Measurements from ENCODE around the gene ZCCHC24.

Gene ZCCHC24

GRCh38 chr10:79380125-79380945 lies 65.1 kb downstream of the ZCCHC24 start:
- DNase-seq, result no peak

GRCh38 chr10:79379512-79380124 lies 65.8 kb downstream of the ZCCHC24 start:
- DNase-seq, result no peak

DNA sequence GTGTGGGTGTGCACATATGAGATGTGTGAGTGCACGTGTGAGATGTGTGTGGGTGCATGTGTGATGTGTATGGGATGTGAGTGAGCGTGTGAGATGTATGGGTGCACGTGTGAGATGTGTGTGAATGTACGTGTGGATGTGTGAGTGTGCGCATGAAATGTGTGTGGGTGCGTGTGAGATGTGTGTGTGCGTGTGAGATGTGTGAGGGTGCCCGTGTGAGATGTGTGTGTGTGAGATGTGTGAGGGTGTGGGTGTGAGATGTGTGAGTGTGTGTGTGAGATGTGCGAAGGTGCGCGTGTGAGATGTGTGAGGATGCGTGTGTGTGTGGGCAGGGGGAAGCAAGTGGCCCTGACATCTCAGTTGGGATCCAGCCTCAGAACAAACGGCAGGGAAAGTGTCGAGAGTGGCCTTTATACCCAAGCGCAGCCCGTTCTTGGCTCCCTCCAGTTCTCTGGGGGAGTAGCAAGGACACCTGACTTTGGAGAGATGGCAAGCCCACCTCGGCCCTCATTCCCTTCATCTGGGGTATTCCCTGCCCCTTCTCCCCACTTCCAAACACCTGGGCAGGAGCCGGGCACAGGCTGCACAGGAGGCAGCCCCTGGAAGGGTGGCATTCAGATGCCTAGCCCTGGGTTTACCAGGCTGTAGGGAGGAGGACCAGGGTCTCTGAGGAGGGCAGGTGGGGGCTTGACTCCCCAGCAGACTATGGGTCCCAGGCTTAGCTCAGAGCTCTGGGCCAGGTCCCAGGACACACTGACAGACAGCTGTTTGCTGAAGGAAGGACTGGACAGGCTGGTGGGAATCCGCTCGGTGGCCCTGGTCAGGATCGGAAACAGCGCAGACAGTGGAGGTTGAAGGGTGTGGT lies 66.5 kb downstream of the ZCCHC24 start:
- no peak for DNase-seq

GRCh38 chr10:79378383-79378646 lies 67.1 kb downstream of the ZCCHC24 start:
- DNase-seq, result no peak

GRCh38 chr10:79377557-79378382 lies 67.7 kb downstream of the ZCCHC24 start:
- DNase-seq, result no peak

GRCh38 chr10:79376751-79377556 lies 68.5 kb downstream of the ZCCHC24 start:
- no peak for DNase-seq

DNA sequence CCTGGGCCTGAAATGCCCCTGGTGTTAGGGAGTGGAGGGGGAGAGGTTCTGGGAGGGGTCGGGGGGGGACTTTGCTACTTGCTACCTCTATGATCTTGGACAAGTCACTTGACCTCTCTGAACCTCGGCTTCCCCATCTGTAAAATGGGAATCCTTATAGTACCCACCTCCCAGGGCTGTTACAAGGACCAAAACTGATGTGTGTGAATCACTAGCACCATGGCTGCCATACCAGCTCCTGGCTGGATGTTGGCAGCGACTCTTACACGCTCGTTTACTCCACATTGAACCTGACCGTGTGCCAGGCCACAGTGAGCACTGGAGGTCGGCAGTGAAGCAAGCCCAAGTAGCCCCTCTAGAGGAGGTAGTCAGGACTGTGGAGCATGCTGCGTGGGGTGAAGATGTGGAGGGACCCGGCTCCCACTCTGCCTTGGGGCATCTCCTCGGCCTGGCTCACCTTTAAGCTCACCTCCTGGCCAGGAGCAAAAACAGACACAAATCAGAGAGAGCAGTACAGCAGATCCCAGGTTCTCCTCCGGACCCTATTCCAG lies 69.3 kb downstream of the ZCCHC24 start:
- no peak for DNase-seq

GRCh38 chr10:79375321-79376077 lies 69.9 kb downstream of the ZCCHC24 start:
- DNase-seq, result no peak

DNA sequence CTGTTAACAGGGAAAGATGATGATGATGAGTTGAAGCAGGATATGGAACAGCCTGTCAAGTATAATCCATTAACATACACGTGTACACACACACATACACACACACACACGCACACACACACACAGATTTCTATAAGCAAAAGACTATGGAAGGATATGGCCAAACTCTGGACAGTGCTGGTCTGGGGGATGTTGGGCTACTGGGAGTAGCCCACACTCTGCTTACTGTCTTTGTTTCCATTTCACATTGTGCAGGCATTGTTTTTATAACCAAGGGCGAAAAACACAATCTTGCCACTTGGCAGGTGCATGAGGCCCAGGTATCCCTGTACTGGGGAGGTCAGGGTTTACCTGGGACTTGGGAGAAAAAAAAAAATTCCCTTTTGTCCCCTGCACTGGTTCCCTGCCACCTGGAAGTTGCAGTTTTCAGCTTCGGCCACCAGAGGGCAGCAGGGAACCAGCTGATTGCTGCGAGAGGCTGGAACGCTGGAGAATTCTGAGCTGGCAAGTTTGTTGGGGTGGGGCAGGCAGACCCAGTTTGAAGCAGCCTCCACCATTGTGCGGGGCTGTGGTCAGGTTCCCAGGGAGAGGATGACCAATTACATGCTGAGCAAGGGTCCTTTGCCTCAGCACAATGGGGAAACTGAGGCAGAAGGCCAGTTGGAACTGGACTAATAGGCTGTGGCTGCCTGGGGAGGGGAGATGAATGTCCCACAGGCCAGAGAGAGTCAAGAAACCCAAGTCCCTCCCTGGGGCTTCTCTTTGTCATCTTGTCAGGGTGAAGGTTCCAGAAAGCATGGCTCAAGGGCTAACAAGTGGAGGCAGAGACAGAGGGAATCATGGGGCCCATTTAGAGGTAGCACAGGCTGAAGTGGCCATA lies 70.9 kb downstream of the ZCCHC24 start:
- peak; percentile 4 for DNase-seq

- no peak for DNase-seq
Observed at GRCh38 chr10:79372871-79373270, 72.6 kb downstream of the ZCCHC24 start.

- no peak for DNase-seq
Observed at GRCh38 chr10:79367426-79368189, 77.8 kb downstream of the ZCCHC24 start.

DNA sequence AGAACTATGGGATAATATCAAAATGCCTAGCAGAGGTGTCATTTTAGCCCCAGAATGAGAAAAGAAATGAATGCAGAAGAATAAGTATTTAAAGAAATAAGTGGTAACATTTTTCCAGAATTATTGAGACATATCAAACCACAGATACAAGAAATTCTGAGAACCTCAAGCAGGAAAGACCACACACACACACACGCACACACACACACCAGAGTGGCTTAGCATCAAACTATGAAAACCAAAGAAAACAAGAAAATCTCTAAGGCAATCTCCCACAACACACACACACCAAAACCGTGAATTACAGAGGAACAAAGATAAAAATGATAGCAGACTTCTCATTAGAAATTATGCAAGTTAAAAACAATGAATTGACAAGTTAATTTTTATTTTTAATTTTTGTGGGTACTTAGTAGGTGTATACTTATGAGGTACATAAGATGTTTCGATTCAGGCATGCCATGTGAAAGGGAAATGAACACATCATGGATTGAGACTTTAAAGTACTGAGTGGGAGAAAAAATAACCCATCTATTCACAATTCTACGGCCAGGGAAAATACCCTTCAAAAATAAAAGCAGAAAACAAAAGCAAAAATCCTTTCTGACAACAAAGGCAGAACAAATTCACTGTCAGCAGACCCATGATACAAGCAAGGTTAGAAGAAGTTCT lies 83.6 kb downstream of the ZCCHC24 start:
- no peak for DNase-seq

DNA sequence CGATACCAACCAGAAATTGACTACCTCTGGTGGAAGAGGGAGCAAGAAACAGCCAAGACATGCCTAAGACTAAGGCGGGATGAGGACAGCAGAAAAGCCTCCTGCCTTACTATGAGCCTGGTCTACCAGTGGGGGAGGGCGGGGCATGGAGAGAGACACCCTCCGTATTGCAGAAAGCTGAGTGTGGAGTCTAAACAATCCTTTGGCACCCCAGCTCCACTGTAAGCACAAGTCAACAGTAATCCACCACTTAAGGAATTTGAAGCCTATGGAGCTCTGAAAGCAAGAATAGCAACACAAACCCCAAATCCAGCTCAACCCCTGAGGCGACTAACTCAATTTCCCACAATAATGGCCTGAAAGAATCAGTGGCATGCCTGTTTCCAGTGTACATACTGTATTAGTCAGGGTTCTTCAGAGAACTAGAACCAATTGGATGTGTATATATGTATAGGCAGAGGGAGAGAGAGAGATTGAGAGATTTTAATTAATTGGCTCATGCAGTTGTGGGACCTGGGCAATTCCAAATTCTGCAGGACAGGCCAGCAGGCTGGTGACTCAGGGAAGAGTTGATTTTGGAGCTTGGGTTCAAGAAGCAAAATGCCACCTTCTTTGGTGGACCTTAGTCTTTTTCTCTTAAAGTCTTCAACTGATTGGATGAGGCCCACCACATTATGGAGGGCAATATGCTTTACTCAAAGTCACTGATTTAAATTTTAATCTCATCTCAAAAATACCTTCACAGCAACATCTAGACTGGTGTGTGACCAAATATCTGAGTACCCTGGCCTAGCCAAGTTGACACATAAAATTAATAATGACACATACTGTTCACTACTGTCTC lies 84.7 kb downstream of the ZCCHC24 start:
- DNase-seq, result no peak

- DNase-seq, result no peak
Observed at GRCh38 chr10:79359816-79360498, 85.5 kb downstream of the ZCCHC24 start.

DNA sequence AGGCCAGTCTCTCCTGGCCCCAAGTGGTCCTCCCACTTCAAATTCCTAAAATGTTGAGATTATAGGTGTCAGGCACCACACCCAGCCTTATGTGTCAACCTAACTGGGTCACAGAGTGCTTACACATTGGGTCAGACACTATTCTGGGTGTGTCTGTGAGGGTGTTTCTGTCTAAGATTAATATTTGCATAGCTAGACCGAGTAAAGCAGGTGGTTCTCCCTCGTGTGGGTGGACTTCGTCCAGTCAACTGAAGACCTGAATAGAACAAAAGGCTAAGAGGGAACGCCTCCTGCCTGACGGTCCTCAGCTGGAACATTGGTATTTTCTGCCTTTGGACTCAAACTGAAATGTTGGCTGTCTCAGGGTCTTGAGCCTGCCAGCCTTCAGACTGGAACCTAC lies 86.6 kb downstream of the ZCCHC24 start:
- no peak for DNase-seq

DNA sequence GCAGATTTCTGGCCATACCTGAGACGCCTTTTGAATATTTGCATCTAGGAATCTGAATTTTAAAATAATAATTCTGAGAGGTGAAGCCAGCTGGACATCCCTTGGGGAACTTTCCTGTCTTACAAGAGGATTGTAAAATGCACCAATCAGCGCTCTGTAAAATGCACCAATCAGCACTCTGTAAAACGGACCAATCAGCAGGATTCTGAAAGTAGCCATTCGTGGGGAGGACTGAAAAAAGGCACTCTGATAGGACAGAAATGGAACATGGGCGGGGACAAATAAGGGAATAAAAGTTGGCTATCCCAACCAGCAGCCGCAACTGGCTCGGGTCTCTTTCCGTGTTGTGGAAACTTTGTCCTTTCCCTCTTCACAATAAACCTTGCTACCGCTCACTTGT lies 88.2 kb downstream of the ZCCHC24 start:
- DNase-seq, result no peak

DNA sequence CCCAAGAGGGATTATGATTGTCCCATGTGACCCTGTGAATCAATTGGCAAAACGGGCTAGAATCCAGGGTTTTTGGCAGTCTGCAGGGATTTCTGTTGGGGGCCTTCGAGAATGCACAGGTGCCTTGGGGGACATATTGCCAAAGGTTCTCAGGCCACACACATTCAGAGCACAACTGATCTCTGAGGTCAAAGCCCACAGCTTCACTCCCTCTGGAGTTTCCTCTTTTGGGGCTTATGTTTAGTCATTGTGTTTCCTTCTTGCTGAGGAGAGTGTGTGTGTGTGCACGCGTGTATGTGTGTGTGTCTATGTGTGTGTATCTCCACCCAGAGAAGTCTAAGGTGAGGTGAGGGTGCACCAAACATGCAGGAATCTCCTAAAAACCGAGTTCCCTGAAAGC lies 89.3 kb downstream of the ZCCHC24 start:
- DNase-seq, result no peak
